HK-2 (cell line): Measurements from ENCODE around the gene ZNF223.
A peak's percentile ranks its signal among the peaks of the same experiment; 100 is the strongest.

Source experiments
- DNase-seq: peaks from one replicate; pipeline ENCODE4 v3.0.0-alpha.2; 2018; ENCODE audit not compliant: unreplicated experiment

ZNF223 gene

GRCh38 chr19:44071824-44072542, 20.1 kb downstream of the ZNF223 start, which contains the start of gene ZNF284:
Gene ZNF284 (plus strand): TSS chr19:44072159. CDS start chr19:44076390, 4,231 bp downstream.
- peak; percentile 87 for DNase-seq

DNA sequence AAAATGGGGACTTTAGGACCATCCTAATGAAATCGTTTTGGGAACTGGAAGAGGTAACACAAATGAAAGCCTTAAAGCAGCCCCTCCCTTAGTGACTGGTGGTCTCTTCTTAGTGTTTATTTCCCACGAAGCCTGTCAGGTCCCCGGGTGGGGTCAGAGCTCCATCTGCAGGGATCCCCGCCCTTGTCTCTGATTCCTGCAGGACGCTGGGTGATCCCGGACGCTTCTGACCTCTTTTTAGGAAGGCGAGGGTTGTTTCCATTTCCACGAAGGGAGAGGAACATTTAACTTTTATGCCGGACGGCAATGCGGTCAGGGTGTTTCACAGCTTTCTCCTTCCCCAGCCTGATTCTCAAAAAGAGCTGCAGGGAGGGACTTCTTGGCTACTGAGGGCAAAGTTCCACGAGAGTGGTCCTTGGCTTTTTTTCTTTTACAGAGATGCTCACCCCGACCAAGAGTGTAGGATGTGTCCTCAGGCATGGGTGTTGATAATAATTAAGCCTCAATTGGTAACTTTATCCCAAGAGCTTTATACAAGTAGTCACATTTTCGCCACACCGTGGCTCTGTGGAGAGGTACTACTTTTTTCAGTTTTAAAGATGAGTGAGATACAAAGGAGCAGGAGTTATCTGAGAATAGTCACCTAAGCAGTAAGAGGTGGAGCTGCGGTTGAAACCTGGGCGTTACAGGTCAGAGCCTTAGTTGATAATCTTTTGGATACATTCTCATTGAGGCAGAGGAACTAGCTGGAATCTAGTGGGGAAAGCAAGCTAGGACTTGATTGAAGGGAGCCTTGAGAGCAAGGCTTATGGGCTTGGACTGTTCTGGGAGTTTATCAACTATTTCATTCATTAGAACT, 20.9 kb downstream of the ZNF223 start:
- DNase-seq: peak; percentile 13

- DNase-seq: no peak
Observed at GRCh38 chr19:44076325-44076724, 24.5 kb downstream of the ZNF223 start.

- no peak for DNase-seq
Observed at GRCh38 chr19:44092108-44092507, 40.3 kb downstream of the ZNF223 start.

DNA sequence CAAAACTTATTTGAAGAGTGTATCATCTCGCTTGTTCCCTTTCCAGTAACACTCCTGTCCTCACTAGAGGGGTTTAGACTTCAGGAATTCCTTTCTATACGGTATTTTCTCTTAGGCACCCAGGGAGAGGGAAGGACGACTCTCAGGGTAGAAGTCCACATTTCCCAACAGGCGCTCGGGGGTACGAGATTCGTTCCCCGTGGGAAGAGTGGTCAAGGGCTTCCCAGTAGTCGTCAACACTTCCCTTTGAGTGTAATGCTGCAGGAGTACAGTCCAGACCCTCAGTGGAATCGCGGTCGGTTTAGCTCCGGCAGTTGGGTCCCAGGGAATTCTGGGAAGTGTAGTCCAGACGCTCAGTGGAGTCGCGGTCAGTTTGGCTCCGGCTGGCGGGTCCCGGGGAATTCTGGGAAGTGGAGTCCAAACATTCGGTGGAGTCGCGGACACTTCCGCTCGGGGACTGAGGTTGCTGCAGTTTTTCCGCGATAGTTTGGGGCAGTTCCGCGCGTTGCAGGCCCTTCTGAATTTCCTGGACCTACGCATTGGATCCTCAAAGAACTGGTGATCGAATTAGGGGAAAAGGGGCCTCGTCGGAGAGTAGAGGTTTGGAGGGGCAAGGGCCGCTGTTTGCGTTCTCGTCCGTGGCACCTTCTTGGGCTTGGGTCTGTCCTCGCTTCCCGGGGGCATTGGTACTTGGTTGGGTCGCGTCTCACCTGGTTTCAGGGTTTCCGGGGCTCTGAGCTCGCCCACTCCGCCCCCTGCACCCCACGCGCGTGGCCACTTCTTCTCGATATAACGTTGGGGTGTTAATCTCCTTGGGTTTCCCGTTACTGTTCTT, 42.3 kb downstream of the ZNF223 start, which contains the start of gene ZNF224:
Gene ZNF224, plus strand, starts transcription at position 431 of the 835 bp plus-strand sequence. CDS start 3,513 bp downstream, outside the sequence.
- peak; percentile 92 for DNase-seq

GRCh38 chr19:44107751-44108150, 55.9 kb downstream of the ZNF223 start:
- DNase-seq: no peak

DNA sequence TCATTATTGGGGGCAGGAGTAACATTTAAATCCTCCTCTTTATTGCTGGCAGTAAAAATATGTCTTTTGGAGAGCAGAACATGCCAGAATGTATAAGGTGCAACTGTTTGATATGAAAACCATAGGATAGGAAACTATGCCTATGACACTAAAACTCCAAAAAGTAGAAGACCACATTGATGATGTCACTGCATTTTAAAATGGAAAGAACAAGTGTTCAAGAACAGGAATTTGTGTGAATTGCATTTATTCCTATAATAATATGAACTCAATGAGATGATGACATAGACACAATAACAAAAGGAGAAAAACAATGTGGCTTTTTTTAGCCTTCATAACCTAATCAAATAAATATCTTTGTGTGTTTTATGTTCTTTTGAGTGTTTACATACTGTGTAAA, 57.6 kb downstream of the ZNF223 start:
- no peak for DNase-seq

GRCh38 chr19:44111910-44112463, 60.2 kb downstream of the ZNF223 start:
- no peak for DNase-seq

DNA sequence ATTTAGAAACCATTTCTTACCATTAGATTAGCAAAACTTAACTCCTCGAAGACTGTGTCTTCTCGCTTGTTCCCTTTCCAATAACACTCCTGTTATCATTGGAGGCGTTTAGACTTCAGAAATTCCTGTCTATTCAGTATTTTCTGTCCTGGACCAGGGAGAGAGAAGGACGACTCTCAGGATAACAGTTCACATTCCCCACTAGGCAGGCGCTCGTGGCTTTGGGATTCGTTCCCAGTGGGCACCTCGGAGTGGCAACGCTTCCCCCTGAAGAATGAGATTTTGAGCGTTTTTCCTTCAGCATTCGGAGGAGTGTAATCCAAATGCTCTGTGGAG, 60.9 kb downstream of the ZNF223 start:
- no peak for DNase-seq

DNA sequence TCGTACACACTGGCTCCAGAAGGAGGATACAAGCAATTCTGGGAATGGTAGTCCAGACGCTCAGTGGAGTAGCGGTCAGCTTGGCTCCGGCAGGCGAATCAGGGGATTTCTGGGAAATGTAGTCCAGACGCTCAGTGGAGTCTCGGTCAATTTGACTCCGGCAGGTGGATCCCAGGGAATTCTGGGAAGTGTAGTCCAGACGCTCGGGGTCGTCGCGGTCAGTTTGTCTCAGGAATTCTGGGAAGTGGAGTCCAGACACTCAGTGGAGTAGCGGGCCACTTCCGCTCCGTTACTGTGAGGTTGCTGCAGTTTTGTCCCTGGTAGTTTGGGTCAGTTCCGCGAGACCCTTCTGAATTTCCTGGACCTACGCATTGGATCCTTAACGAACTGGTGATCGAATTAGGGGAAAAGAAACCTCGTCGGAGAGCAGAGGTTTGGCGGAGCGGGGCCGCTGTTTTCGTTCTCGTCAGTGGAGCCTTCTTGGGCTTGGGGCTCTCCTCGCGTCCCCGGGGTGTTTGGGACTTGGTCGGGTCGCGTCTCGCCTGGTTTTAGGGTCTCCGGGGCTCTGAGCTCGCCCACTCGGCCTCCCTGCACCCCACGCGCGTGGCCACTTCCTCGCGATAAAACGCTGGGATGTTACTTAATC, 61.4 kb downstream of the ZNF223 start, which contains the start of gene ZNF225:
Gene ZNF225, plus strand, starts transcription at position 262 of the 646 bp plus-strand sequence. CDS start 2,429 bp downstream, outside the sequence.
- DNase-seq: peak; percentile 94

DNA sequence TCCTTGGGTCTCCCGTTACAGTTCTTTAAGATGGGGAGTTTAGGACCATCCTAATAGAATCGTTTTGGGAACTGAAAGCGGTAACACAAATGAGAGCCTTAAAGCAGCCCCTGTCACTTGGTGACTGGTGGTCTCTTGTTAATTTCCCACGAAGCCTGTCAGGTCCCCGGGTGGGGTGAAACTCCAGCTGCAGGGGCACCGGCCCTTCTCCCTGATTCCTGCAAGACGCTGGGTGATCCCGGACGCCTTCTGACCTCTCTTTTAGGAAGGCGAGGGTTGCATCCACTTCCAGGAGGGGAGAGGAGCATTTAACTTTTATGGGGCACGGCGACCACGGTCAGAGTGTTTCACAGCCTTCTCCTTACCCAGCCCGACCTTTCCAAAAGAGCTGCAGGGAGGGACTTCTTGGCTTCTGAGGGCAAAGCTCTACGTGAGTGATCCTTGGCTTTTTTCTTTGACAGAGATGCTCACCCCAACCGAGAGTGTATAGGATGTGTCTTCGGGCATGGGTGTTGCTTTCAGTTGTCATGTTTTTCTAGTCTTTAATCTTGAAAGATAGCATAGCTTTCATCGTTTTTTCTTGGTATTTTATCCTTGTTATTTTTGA, 62.1 kb downstream of the ZNF223 start:
- DNase-seq: peak; percentile 18
